HepG2 (cell line): ENCODE data around the gene LMF2. TPM values are rescaled to one million over a fixed set of nuclear protein-coding genes. Genes with fewer than 3 reads are reported as not detected.

ENCODE experiments used
- ARID4A ChIP-seq: sonication (generic); formaldehyde crosslinking; IDR thresholded peaks from 2 replicates; pipeline ENCODE4 v1.5.0; 2020; ENCODE audit warnings: mild to moderate bottlenecking, missing genetic modification reagents, borderline replicate concordance
- FOXO4 ChIP-seq: sonication (generic); formaldehyde crosslinking; conservative IDR thresholded peaks from 2 replicates; pipeline ENCODE4 v1.8.1; 2023; ENCODE audit warnings: missing genetic modification reagents
- GATAD1 ChIP-seq: IDR thresholded peaks from 2 replicates; pipeline ENCODE4 v1.6.1; 2016; ENCODE audit warnings: missing genetic modification reagents, missing compliant biosample characterization
- GTF3A ChIP-seq: sonication (generic); formaldehyde crosslinking; conservative IDR thresholded peaks from 2 replicates; pipeline ENCODE4 v1.4.0; 2020; ENCODE audit warnings: mild to moderate bottlenecking, missing genetic modification reagents
- HCFC1 ChIP-seq: fragments of 150-350 bp; IDR thresholded peaks from 2 replicates; pipeline ENCODE4 v1.6.1; 2014; ENCODE audit warnings: low read depth, low read length
- LBX2 ChIP-seq: sonication (generic); formaldehyde crosslinking; IDR thresholded peaks from 2 replicates; pipeline ENCODE4 v1.5.0; 2020; ENCODE audit warnings: missing genetic modification reagents, mild to moderate bottlenecking, borderline replicate concordance
- MAFK ChIP-seq, 2 experiments: IDR thresholded peaks in 1 of 2; conservative IDR thresholded peaks in 1 of 2; 2 replicates each; pipeline ENCODE4 v1.6.1; 2011; ENCODE audit warnings: improper control_type of control experiment in 2 of 2, low read length in 2 of 2
- MNT ChIP-seq: fragments of 450-650 bp; IDR thresholded peaks from 2 replicates; pipeline ENCODE4 v1.6.1; 2016
- REL ChIP-seq: sonication (generic); formaldehyde crosslinking; conservative IDR thresholded peaks from 2 replicates; pipeline ENCODE4 v1.8.0; 2022; ENCODE audit warnings: mild to moderate bottlenecking, missing genetic modification reagents, moderate library complexity
- RNF2 ChIP-seq: fragments of 450-650 bp; conservative IDR thresholded peaks from 2 replicates; pipeline ENCODE4 v1.6.1; 2016; ENCODE audit warnings: low read depth
- SIX4 ChIP-seq: sonication (generic); formaldehyde crosslinking; IDR thresholded peaks from 2 replicates; pipeline ENCODE4 v1.4.0; 2020; ENCODE audit warnings: missing genetic modification reagents
- SMC3 ChIP-seq: IDR thresholded peaks from 2 replicates; pipeline ENCODE4 v1.6.1; 2011; ENCODE audit warnings: low read length, improper control_type of control experiment
- TEAD2 ChIP-seq: sonication (generic); formaldehyde crosslinking; IDR thresholded peaks from 2 replicates; pipeline ENCODE4 v1.9.0; 2021; ENCODE audit warnings: missing genetic modification reagents
- ZBTB26 ChIP-seq: IDR thresholded peaks from 2 replicates; pipeline ENCODE4 v1.6.1; 2016; ENCODE audit warnings: missing compliant biosample characterization, missing genetic modification reagents, borderline replicate concordance
- ZFAT ChIP-seq: sonication (generic); formaldehyde crosslinking; conservative IDR thresholded peaks from 2 replicates; pipeline ENCODE4 v1.8.1; 2023; ENCODE audit warnings: missing genetic modification reagents, inconsistent platforms
- ZNF225 ChIP-seq: sonication (generic); formaldehyde crosslinking; IDR thresholded peaks from 2 replicates; pipeline ENCODE4 v1.4.0; 2020; ENCODE audit warnings: mild to moderate bottlenecking, missing genetic modification reagents
- ZNF580 ChIP-seq: IDR thresholded peaks from 2 replicates; pipeline ENCODE4 v1.6.1; 2016; ENCODE audit warnings: low read depth, borderline replicate concordance
- ZNF709 ChIP-seq: sonication (generic); formaldehyde crosslinking; IDR thresholded peaks from 2 replicates; pipeline ENCODE4 v1.5.0; 2020; ENCODE audit warnings: mild to moderate bottlenecking, missing genetic modification reagents
- ZNF713 ChIP-seq: sonication (generic); formaldehyde crosslinking; IDR thresholded peaks from 2 replicates; pipeline ENCODE4 v1.4.0; 2020; ENCODE audit warnings: mild to moderate bottlenecking, missing genetic modification reagents
- polyA plus RNA-seq, 8 experiments: library from polyadenylated mRNA; depleted of rRNA in 3 of 8; stranded (reverse) in 7 of 8; unstranded in 1 of 8; fragments of >200 nt; fragmentation: Illumina TruSeq in 4 of 8; extraction: Trizol in 4 of 8; gene quantifications; 2 replicates each; pipeline versions ENCODE4 v1.2.1 to v1.2.3, GENCODE V29; 2011 to 2016; ENCODE audit warnings: low read depth in 4 of 8, missing spikeins in 1 of 8, mixed read lengths in 1 of 8; ENCODE audit not compliant: insufficient read depth in 1 of 8
- total RNA-seq, 5 experiments: library from RNA; depleted of rRNA; stranded (reverse); fragments of >200 nt; fragmentation: Illumina TruSeq; extraction: Trizol; gene quantifications; 2 replicates each; pipeline ENCODE4 v1.2.3, GENCODE V29; 2016; ENCODE audit warnings: low read depth in 1 of 5

LMF2 gene
- total and polyA plus RNA-seq, 2 of the 13 experiments (the other 11 are each of a cell fraction or from before 2014, with no cell fraction given): 23.3 to 30.6 TPM

GRCh38 chr22:50506611-50507420, 686 bp downstream of the LMF2 start (continued):
- no peak for TF ChIP-seq MAFK (conservative IDR thresholded peaks at IDR 0.05 in 1 of 2, IDR thresholded peaks at IDR 0.05 in 1 of 2; ENCODE audit: low read length in 2 of 2)
- no peak for TF ChIP-seq LBX2 (CRISPR knock-in tag)
- TF ChIP-seq ZNF580 (CRISPR knock-in tag): no peak
- TF ChIP-seq RNF2: no peak
- TF ChIP-seq ZFAT (CRISPR knock-in tag): no peak
- TF ChIP-seq SIX4 (CRISPR knock-in tag): no peak
- no peak for TF ChIP-seq REL (CRISPR knock-in tag)
- TF ChIP-seq ARID4A: peak; percentile 55
- no peak for TF ChIP-seq TEAD2 (CRISPR knock-in tag)
- TF ChIP-seq ZNF225 (CRISPR knock-in tag): peak; percentile 50; the same call in 1 of the 2 replicates
- no peak for TF ChIP-seq MNT
- TF ChIP-seq ZNF713: 0 out of 2 replicates have a peak, but pooled peaks have one; percentile 79
- TF ChIP-seq GATAD1: no peak
- TF ChIP-seq HCFC1: no peak
- TF ChIP-seq SMC3: no peak
- no peak for TF ChIP-seq ZBTB26
- TF ChIP-seq FOXO4 (CRISPR knock-in tag): no peak
- TF ChIP-seq ZNF709 (CRISPR knock-in tag): no peak
- TF ChIP-seq GTF3A (CRISPR knock-in tag): no peak
